ENCODE measurements around the gene PRSS2. TPM values are rescaled to one million over a fixed set of nuclear protein-coding genes. Genes with fewer than 3 reads are reported as not detected.

PRSS2 gene
- polyA plus RNA-seq, 1 donor (not counting 4 experiments of a cell fraction or from before 2014, with no cell fraction given): not detected

- no peak for TF ChIP-seq EZH2 (IDR thresholded peaks at IDR 0.05; ENCODE audit: low read length)
- no peak for TF ChIP-seq CTCF (optimal IDR thresholded peaks at IDR 0.05 in 1 of 3, IDR thresholded peaks at IDR 0.05 in 1 of 3, conservative IDR thresholded peaks at IDR 0.05 in 1 of 3; ENCODE audit: extremely low read depth in 1 of 3, insufficient read depth in 2 of 3, low read length in 3 of 3)
- H2AFZ ChIP-seq (ENCODE audit: control insufficient read depth, low read length): no peak overlapping the region
- H3K27ac ChIP-seq (ENCODE audit: control insufficient read depth, insufficient read depth, low read length): no peak overlapping the region
- no peak overlapping the region for H3K4me3 ChIP-seq (ENCODE audit: control insufficient read depth in 2 of 3, extremely low read depth in 1 of 3, insufficient read depth in 2 of 3, low read depth in 1 of 3, low read length in 3 of 3)
- H3K4me1 ChIP-seq (ENCODE audit: control insufficient read depth, extremely low read depth, insufficient read depth, low read length): no peaks in the 10 kb centered on the region
- FAIRE-seq: no peak
- no peak overlapping the region for H3K9ac ChIP-seq (ENCODE audit: control insufficient read depth, extremely low read depth, insufficient read depth, low read length)
- no peaks in the 10 kb centered on the region for H3K9me1 ChIP-seq (ENCODE audit: control insufficient read depth, extremely low read depth, insufficient read depth, low read length)
- no peaks in the 10 kb centered on the region for H4K20me1 ChIP-seq (ENCODE audit: control insufficient read depth, extremely low read depth, insufficient read depth, low read length)
- DNase-seq (ENCODE audit: low read depth, low spot score): no peak
- H3K27me3 ChIP-seq (ENCODE audit: control insufficient read depth, extremely low read depth, insufficient read depth, low read length): no peaks in the 10 kb centered on the region
- dilution Hi-C loops (cut with MboI; ENCODE audit: extremely low pct_ligation_motif_present, low sequenced_read_pairs): no loop called here
- H3K4me2 ChIP-seq (ENCODE audit: control insufficient read depth, extremely low read depth, insufficient read depth, low read depth, low read length): no peak overlapping the region
- no peaks in the 10 kb centered on the region for H3K79me2 ChIP-seq (ENCODE audit: control insufficient read depth, insufficient read depth, low read length)
- H3K9me3 ChIP-seq (ENCODE audit: control insufficient read depth, low read depth, low read length): no peaks in the 10 kb centered on the region
- no peaks in the 10 kb centered on the region for H3K36me3 ChIP-seq (ENCODE audit: control insufficient read depth in 2 of 2, extremely low read depth in 1 of 2, insufficient read depth in 2 of 2, low read length in 2 of 2)
These were observed 17.8 kb downstream of the PRSS2 start for GRCh38 chr7:142788303-142789289.

- Histone ChIP-seq H3K79me2 (ENCODE audit: control insufficient read depth, insufficient read depth, low read length) (no peaks in the 10 kb centered on the region), H3K4me1 (ENCODE audit: control insufficient read depth, extremely low read depth, insufficient read depth, low read length) (no peaks in the 10 kb centered on the region), H3K27ac (ENCODE audit: control insufficient read depth, insufficient read depth, low read length) (no peak overlapping the region), H4K20me1 (ENCODE audit: control insufficient read depth, extremely low read depth, insufficient read depth, low read length) (no peaks in the 10 kb centered on the region), H2AFZ (ENCODE audit: control insufficient read depth, low read length) (no peak overlapping the region), H3K4me2 (ENCODE audit: control insufficient read depth, extremely low read depth, insufficient read depth, low read depth, low read length) (no peak overlapping the region), H3K4me3 (ENCODE audit: control insufficient read depth in 2 of 3, extremely low read depth in 1 of 3, insufficient read depth in 2 of 3, low read depth in 1 of 3, low read length in 3 of 3) (no peak overlapping the region), H3K27me3 (ENCODE audit: control insufficient read depth, extremely low read depth, insufficient read depth, low read length) (no peaks in the 10 kb centered on the region), H3K9me3 (ENCODE audit: control insufficient read depth, low read depth, low read length) (no peaks in the 10 kb centered on the region), H3K36me3 (ENCODE audit: control insufficient read depth in 2 of 2, extremely low read depth in 1 of 2, insufficient read depth in 2 of 2, low read length in 2 of 2) (no peaks in the 10 kb centered on the region), H3K9ac (ENCODE audit: control insufficient read depth, extremely low read depth, insufficient read depth, low read length) (no peak overlapping the region), H3K9me1 (ENCODE audit: control insufficient read depth, extremely low read depth, insufficient read depth, low read length) (no peaks in the 10 kb centered on the region)
- FAIRE-seq (no peak), DNase-seq (ENCODE audit: low read depth, low spot score) (no peak)
- no peak for TF ChIP-seq EZH2 (IDR thresholded peaks at IDR 0.05; ENCODE audit: low read length)
- no peak for TF ChIP-seq CTCF (optimal IDR thresholded peaks at IDR 0.05 in 1 of 3, IDR thresholded peaks at IDR 0.05 in 1 of 3, conservative IDR thresholded peaks at IDR 0.05 in 1 of 3; ENCODE audit: extremely low read depth in 1 of 3, insufficient read depth in 2 of 3, low read length in 3 of 3)
- dilution Hi-C loops (cut with MboI; ENCODE audit: extremely low pct_ligation_motif_present, low sequenced_read_pairs): no loop called here
These were observed 18.7 kb downstream of the PRSS2 start for GRCh38 chr7:142789441-142789840.

All from keratinocyte (primary cell).